Coronary artery (tissue), 2 donors: ENCODE data around the gene KDELR1.

Experiments used
- DNase-seq: peaks from one replicate; pipeline ENCODE4 v3.0.0-alpha.2; 2017; ENCODE audit warnings: low spot score
- H3K27ac ChIP-seq, 2 donors: fragments of 200-600 bp; sonication (generic); one replicate each; pipeline ENCODE4 v1.5.1; 2016 to 2019
- H3K4me3 ChIP-seq: fragments of 200-600 bp; sonication (generic); 2 replicates; pipeline ENCODE4 v1.5.1; 2016; ENCODE audit warnings: mild to moderate bottlenecking, moderate library complexity
- CTCF ChIP-seq: fragments of 200-600 bp; sonication (generic); IDR thresholded peaks from one replicate; pipeline ENCODE4 v1.5.1; 2019; ENCODE audit warnings: antibody characterized with exemption

The KDELR1 gene

DNA sequence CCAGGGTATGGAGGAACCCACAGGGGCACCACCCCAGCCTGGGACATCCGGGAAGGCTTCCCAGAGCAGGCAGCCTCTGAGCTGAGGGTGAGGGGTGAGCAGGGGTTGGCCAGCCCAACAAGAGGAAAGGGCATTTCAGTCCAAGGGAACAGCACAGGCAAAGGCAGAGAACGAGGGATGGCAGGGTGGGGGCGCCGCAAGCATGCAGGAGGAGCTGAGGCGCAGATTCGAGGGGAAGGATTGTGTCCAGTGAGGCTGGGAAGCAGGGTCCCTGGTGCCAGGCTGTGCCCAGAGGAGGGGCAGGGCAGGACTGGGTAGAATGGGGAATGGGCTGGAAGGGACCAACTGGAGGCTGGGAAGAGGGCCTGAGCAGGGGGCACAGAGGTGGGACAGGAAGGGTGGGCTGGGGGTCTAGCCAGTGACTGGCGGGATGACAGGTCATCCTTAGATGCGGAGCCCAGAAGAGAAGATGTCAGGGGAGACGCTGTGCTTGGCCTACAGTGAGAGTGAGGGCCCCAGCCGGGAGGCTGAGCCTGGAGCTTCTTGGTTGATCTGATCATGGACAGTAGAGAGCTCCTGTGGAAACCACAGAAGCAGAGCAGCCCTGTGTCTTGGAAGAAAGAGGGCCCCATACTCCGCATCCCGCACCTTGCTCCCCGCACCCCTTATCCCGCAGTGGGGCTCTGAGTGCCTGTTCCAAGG, 52.4 kb downstream of the KDELR1 start:
- no peak overlapping the region for H3K4me3 ChIP-seq
- TF ChIP-seq CTCF: no peak
- H3K27ac ChIP-seq: no peak overlapping the region
- no peak for DNase-seq

DNA sequence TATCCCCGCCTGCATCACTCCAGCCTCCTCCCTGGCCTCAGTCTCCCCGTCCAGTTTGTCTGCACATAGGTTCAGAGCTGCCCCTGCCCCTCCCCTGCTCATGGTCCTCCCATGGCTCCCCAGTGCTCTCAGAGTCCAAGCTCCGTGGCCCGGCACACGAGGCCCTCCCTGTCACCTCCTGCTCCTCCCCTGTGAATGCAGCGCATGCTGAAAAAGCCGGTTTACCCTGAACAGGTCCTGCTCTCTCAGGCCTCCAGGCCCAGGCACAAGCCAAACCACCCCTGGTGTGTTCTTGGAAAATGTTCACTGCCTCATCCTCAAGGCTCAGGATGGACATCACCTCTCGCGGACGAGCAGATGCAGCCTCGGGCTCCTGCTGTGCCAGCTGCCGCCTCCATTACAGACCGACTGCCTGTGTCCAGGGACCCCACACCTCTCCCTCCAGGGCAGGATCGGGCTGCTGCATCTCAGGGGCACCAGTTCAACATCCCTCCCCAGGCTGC, 53.0 kb downstream of the KDELR1 start:
- DNase-seq: no peak
- no peak for TF ChIP-seq CTCF
- Histone ChIP-seq H3K27ac (no peak overlapping the region), H3K4me3 (no peak overlapping the region)

DNA sequence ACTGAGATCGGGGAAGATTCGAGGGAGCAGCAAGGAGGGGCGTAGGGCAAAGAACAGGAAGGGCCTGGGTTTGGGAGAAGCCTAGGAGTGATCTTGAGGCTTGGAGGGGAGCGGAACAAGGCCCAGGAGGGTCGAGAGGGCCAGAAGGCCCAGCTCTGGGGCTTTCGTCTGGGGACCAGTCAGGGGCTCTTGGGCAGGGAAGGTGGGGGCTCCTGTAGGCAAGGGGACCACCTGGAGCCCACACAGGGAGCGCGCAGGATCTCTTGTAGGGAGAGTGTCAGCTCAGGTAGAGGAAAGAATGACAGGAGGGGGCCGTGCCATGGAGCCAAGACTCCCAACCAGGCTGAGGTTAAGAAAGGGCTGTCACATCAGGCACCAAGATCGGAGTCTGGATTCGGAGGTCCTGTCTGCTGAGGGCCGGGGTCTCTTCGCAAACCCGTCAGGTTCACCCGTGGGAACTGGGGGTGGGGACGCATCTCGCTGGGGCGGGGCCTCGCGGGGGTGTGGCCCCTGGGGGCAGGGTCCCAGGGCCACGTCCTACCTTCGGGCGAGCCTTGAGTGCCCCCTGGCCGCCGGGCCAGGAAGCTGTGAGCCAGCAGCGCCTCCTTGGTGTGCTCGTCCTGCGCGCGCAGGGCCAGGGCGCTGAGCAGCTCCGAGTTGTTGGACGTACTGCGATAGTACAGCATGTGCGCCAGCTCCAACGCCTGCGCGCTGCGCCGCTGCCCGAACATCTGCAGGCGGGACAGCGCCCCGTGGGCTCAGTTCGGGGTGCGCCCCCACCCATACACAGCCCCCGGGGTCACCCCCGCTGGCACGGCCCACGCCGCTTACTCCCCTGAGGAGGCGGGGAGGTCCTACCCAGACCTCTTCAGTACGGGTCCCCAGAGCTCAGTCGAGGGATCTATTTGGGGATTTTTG, 57.6 kb downstream of the KDELR1 start:
- Histone ChIP-seq H3K27ac (peak overlapping the region; percentile 63 to 90), H3K4me3 (peak overlapping the region; percentile 63)
- peak; percentile 77 for TF ChIP-seq CTCF
- DNase-seq: peak; percentile 90

- peak; percentile 88 for DNase-seq
- peak overlapping the region; percentile 63 for H3K4me3 ChIP-seq
- no peak for TF ChIP-seq CTCF
- H3K27ac ChIP-seq: peak overlapping the region; percentile 63 to 90
Measured at GRCh38 chr19:48332662-48333466, 58.5 kb downstream of the KDELR1 start.
